SK-N-MC (cell line): ENCODE measurements around the gene RBM19.
"Not testable (repeated sequence)": the region's sequence is repeated elsewhere in the genome, so short reads cannot be mapped to it uniquely, and the experiment has no call there.

Source experiments
- DNase-seq: peaks from one replicate; pipeline ENCODE4 v3.0.0-alpha.2; 2011; ENCODE audit warnings: low read depth, low spot score
- H3K27ac ChIP-seq: fragments of 200-600 bp; sonication (generic); 2 replicates; pipeline ENCODE4 v1.5.1; 2016; ENCODE audit warnings: mixed run types
- H3K36me3 ChIP-seq: fragments of 200-600 bp; sonication (generic); 2 replicates; pipeline ENCODE4 v1.6.1; 2017; ENCODE audit warnings: antibody characterized with exemption, low read length, mixed read lengths; ENCODE audit not compliant: insufficient read depth
- H3K4me3 ChIP-seq: fragments of 200-600 bp; sonication (generic); 2 replicates; pipeline ENCODE4 v1.5.1; 2016
- H3K9ac ChIP-seq: fragments of 200-600 bp; sonication (generic); 2 replicates; pipeline ENCODE4 v1.8.0; 2017; ENCODE audit warnings: mixed run types, mixed read lengths; ENCODE audit not compliant: insufficient read length
- H3K9me3 ChIP-seq: fragments of 200-600 bp; sonication (generic); 2 replicates; pipeline ENCODE4 v1.6.1; 2017; ENCODE audit warnings: low read depth, mild to moderate bottlenecking, antibody characterized with exemption, low read length, moderate library complexity, mixed read lengths
- EZH2 ChIP-seq: fragments of 200-600 bp; sonication (generic); IDR thresholded peaks from one replicate; pipeline ENCODE4 v1.6.1; 2017; ENCODE audit warnings: antibody characterized with exemption
- FOXP2 ChIP-seq: optimal IDR thresholded peaks from 2 replicates; pipeline ENCODE3; 2011; ENCODE audit warnings: mild to moderate bottlenecking, moderate library complexity; ENCODE audit not compliant: insufficient read depth; ENCODE audit errors: extremely low read length, control extremely low read depth
- POLR2AphosphoS5 ChIP-seq: IDR thresholded peaks from 2 replicates; pipeline ENCODE4 v1.6.1; 2012; ENCODE audit warnings: mild to moderate bottlenecking, low read depth, low read length, borderline replicate concordance

The RBM19 gene

GRCh38 chr12:113910751-113911272, 55.3 kb downstream of the RBM19 start:
- Histone ChIP-seq H3K27ac (no peak overlapping the region), H3K36me3 (no peaks in the 10 kb centered on the region; the same call in 1 of the 2 replicates), H3K9me3 (no peaks in the 10 kb centered on the region), H3K9ac (no peak overlapping the region), H3K4me3 (no peak overlapping the region)
- TF ChIP-seq POLR2AphosphoS5 (no peak), EZH2 (no peak)
- no peak for DNase-seq

GRCh38 chr12:113909776-113910420, 56.2 kb downstream of the RBM19 start:
- no peak for TF ChIP-seq POLR2AphosphoS5
- no peak for TF ChIP-seq EZH2
- no peak for TF ChIP-seq FOXP2
- no peaks in the 10 kb centered on the region for H3K9me3 ChIP-seq
- H3K36me3 ChIP-seq: no peaks in the 10 kb centered on the region; the same call in 1 of the 2 replicates
- H3K9ac ChIP-seq: no peak overlapping the region
- H3K27ac ChIP-seq: no peak overlapping the region
- no peak overlapping the region for H3K4me3 ChIP-seq
- DNase-seq: no peak

- TF ChIP-seq FOXP2 (no peak), EZH2 (no peak), POLR2AphosphoS5 (no peak)
- H3K36me3 ChIP-seq: no peaks in the 10 kb centered on the region; the same call in 1 of the 2 replicates
- DNase-seq: no peak
Observed at GRCh38 chr12:113908584-113909100, 57.5 kb downstream of the RBM19 start.

GRCh38 chr12:113907446-113908180, 58.5 kb downstream of the RBM19 start:
- TF ChIP-seq POLR2AphosphoS5: no peak
- no peak for TF ChIP-seq EZH2
- TF ChIP-seq FOXP2: no peak
- no peak overlapping the region for H3K27ac ChIP-seq
- no peak overlapping the region for H3K9ac ChIP-seq
- H3K9me3 ChIP-seq: no peaks in the 10 kb centered on the region
- H3K4me3 ChIP-seq: no peak overlapping the region
- no peak for DNase-seq
- H3K36me3 ChIP-seq: no peaks in the 10 kb centered on the region; the same call in 1 of the 2 replicates

More at GRCh38 chr12:113908584-113909100, 57.5 kb downstream of the RBM19 start:
- no peak overlapping the region for H3K4me3 ChIP-seq
- H3K9ac ChIP-seq: no peak overlapping the region
- H3K27ac ChIP-seq: no peak overlapping the region
- H3K9me3 ChIP-seq: no peaks in the 10 kb centered on the region

GRCh38 chr12:113906411-113907200, 59.5 kb downstream of the RBM19 start:
- Histone ChIP-seq H3K27ac (no peak overlapping the region), H3K9me3 (no peaks in the 10 kb centered on the region), H3K36me3 (no peaks in the 10 kb centered on the region; the same call in 1 of the 2 replicates), H3K9ac (no peak overlapping the region), H3K4me3 (no peak overlapping the region)
- no peak for DNase-seq
- TF ChIP-seq EZH2: no peak
- no peak for TF ChIP-seq FOXP2

- Histone ChIP-seq H3K4me3 (no peak overlapping the region), H3K36me3 (no peaks in the 10 kb centered on the region; the same call in 1 of the 2 replicates), H3K27ac (no peak overlapping the region), H3K9me3 (no peaks in the 10 kb centered on the region), H3K9ac (no peak overlapping the region)
- no peak for TF ChIP-seq EZH2
- no peak for TF ChIP-seq POLR2AphosphoS5
- no peak for TF ChIP-seq FOXP2
- DNase-seq: no peak
Observed at GRCh38 chr12:113905829-113906228, 60.3 kb downstream of the RBM19 start.

GRCh38 chr12:113903381-113903863, 62.7 kb downstream of the RBM19 start:
- DNase-seq: no peak
- no peak overlapping the region for H3K9ac ChIP-seq
- TF ChIP-seq POLR2AphosphoS5 (no peak), FOXP2 (no peak), EZH2 (no peak)
- H3K36me3 ChIP-seq: no peaks in the 10 kb centered on the region; the same call in 1 of the 2 replicates
- H3K9me3 ChIP-seq: no peaks in the 10 kb centered on the region
- no peak overlapping the region for H3K27ac ChIP-seq
- H3K4me3 ChIP-seq: no peak overlapping the region

- H3K36me3 ChIP-seq, DNase-seq, H3K9me3 ChIP-seq, H3K9ac ChIP-seq, H3K27ac ChIP-seq, H3K4me3 ChIP-seq: not testable (repeated sequence)
Observed at GRCh38 chr12:113901319-113901718, 64.8 kb downstream of the RBM19 start.
